NT2/D1 (cell line): ENCODE data around the gene SHD.
"Not testable (repeated sequence)": the region's sequence is repeated elsewhere in the genome, so short reads cannot be mapped to it uniquely, and the experiment has no call there.

Source experiments
- SUZ12 ChIP-seq: IDR thresholded peaks from 2 replicates; pipeline ENCODE4 v1.6.1; 2011; ENCODE audit not compliant: insufficient read length, insufficient read depth; ENCODE audit errors: extremely low read depth
- YY1 ChIP-seq: IDR thresholded peaks from 2 replicates; pipeline ENCODE4 v1.6.1; 2011; ENCODE audit not compliant: insufficient read length, insufficient read depth
- ZNF274 ChIP-seq: IDR thresholded peaks from 2 replicates; pipeline ENCODE4 v1.6.1; 2011; ENCODE audit warnings: mild to moderate bottlenecking, low read depth, low read length

GRCh38 chr19:4231521-4231920, 47.5 kb upstream of the SHD start:
- not testable (repeated sequence) for TF ChIP-seq YY1, SUZ12, ZNF274
